Transverse colon (tissue), 4 donors: ENCODE measurements around the gene TDRD7. TPM values are rescaled to one million over a fixed set of nuclear protein-coding genes. Genes with fewer than 3 reads are reported as not detected.

ENCODE experiments used
- DNase-seq: peaks from one replicate; pipeline ENCODE4 v3.0.0-alpha.2; 2019
- H3K27ac ChIP-seq, 4 donors: fragments of 200-600 bp; sonication (generic); 2 replicates each; pipeline ENCODE4 v1.5.1; 2016 to 2018; ENCODE audit warnings: inconsistent platforms in 4 of 4
- H3K27me3 ChIP-seq: fragments of 200-600 bp; sonication (generic); 2 replicates; pipeline ENCODE4 v1.5.1; 2017; ENCODE audit warnings: inconsistent platforms
- H3K36me3 ChIP-seq, 4 donors: fragments of 200-600 bp; sonication (generic); 2 replicates each; pipeline ENCODE4 v1.5.1; 2017 to 2019; ENCODE audit warnings: inconsistent platforms in 4 of 4
- H3K4me1 ChIP-seq, 4 donors: fragments of 200-600 bp; sonication (generic); 2 replicates each; pipeline ENCODE4 v1.5.1; 2017 to 2020; ENCODE audit warnings: inconsistent platforms in 4 of 4
- H3K4me3 ChIP-seq, 4 donors: fragments of 200-600 bp; sonication (generic); 1 replicate in 1 of 4; 2 replicates in 3 of 4; pipeline versions ENCODE4 v1.5.1 to v1.6.1; 2017 to 2019; ENCODE audit warnings: inconsistent platforms in 4 of 4
- H3K9me3 ChIP-seq, 2 donors: fragments of 200-600 bp; sonication (generic); 2 replicates each; pipeline ENCODE4 v1.5.1; 2017 to 2019; ENCODE audit warnings: inconsistent platforms in 2 of 2
- CTCF ChIP-seq, 5 experiments: fragments of 200-600 bp in 3 of 5; fragments of 450-650 bp in 2 of 5; sonication (generic) in 3 of 5; IDR thresholded peaks; 1 replicate in 2 of 5; 2 replicates in 3 of 5; pipeline ENCODE4 v1.5.1; 2016 to 2017; ENCODE audit warnings: antibody characterized with exemption in 5 of 5, inconsistent platforms in 3 of 5, mild to moderate bottlenecking in 2 of 5, moderate library complexity in 1 of 5
- EP300 ChIP-seq: sonication (generic); formaldehyde crosslinking; IDR thresholded peaks from one replicate; pipeline ENCODE4 v1.6.1; 2017; ENCODE audit warnings: antibody characterized with exemption, low read depth
- POLR2A ChIP-seq: fragments of 450-650 bp; IDR thresholded peaks from one replicate; pipeline ENCODE4 v1.6.1; 2016; ENCODE audit warnings: antibody characterized with exemption, mild to moderate bottlenecking, moderate library complexity
- POLR2AphosphoS5 ChIP-seq, 3 donors: sonication (generic); formaldehyde crosslinking; IDR thresholded peaks; one replicate each; pipeline ENCODE4 v1.6.1; 2016; ENCODE audit warnings: antibody characterized with exemption in 3 of 3
- WGBS, 2 donors: methylation state at CpG; one replicate each; pipeline ENCODE4 v1.1.5; 2018; ENCODE audit warnings: low coverage in 1 of 2; 5-methylcytosine and 5-hydroxymethylcytosine counted together
- in situ Hi-C, 4 donors: fragments of 200-750 bp; cut with MboI; loops; one replicate each; pipeline versions ENCODE4 v1.15.0 to v1.15.1; 2017; ENCODE audit warnings: low sequenced_read_pairs in 3 of 4, low pct_ligation_motif_present in 1 of 4, low pct_unique_long_range_greater_than_20kb in 1 of 4
- intact Hi-C: fragments of 100-400 bp; cut with DNase I; formaldehyde crosslinking; loops from one replicate; pipeline ENCODE4 v1.15.1; 2023; ENCODE audit warnings: low total_unique reads
- total RNA-seq, 4 donors: library from RNA; depleted of rRNA; stranded (reverse); fragments of >200 nt; gene quantifications; one replicate each; pipeline ENCODE4 v1.1.0, GENCODE V29; 2016

TDRD7 gene
- total RNA-seq, 4 donors from 2014 or later: 15.0 to 47.4 (median 31.4) TPM

GRCh38 chr9:97403746-97404316 is 8.1 kb upstream of the TDRD7 start:
- in situ Hi-C loops: no loop called here
- no peaks in the 10 kb centered on the region for H3K27me3 ChIP-seq
- TF ChIP-seq CTCF (IDR thresholded peaks at IDR 0.05) (no peak), POLR2AphosphoS5 (IDR thresholded peaks at IDR 0.05) (no peak), POLR2A (no peak), EP300 (no peak)
- WGBS, 2 donors: 96% methylated on average over 4 of the region's 4 CpGs
- no peaks in the 10 kb centered on the region for H3K36me3 ChIP-seq
- DNase-seq: no peak
- intact Hi-C loops: no loop called here
- peaks cover 0 to 36% (median 19%) of the 10 kb centered on the region in 4 donors for H3K4me1 ChIP-seq
- H3K27ac ChIP-seq: no peak overlapping the region
- H3K4me3 ChIP-seq: no peak overlapping the region
- H3K9me3 ChIP-seq: peaks cover 5 to 18% of the 10 kb centered on the region in 2 donors

- Histone ChIP-seq H3K36me3 (no peaks in the 10 kb centered on the region), H3K4me1 (peaks cover 0 to 34% (median 19%) of the 10 kb centered on the region in 4 donors), H3K4me3 (no peak overlapping the region), H3K27ac (peak overlapping the region; percentile 80 to 88 (median 84)), H3K9me3 (peaks cover 5 to 18% of the 10 kb centered on the region in 2 donors), H3K27me3 (no peaks in the 10 kb centered on the region)
- intact Hi-C loops: loop anchor here (5.0 kb wide), 1 partner anchor 207 kb away; no protein-coding TSS in a partner anchor
- no peak for DNase-seq
- in situ Hi-C loops: no loop called here
- no peak for TF ChIP-seq POLR2A
- TF ChIP-seq EP300: no peak
- TF ChIP-seq POLR2AphosphoS5 (IDR thresholded peaks at IDR 0.05): no peak
- TF ChIP-seq CTCF (IDR thresholded peaks at IDR 0.05): no peak
- WGBS, 2 donors: 31 to 33% methylated on average over 2 of the region's 2 CpGs
Observed at GRCh38 chr9:97405551-97405950, 6.3 kb upstream of the TDRD7 start.

GRCh38 chr9:97406620-97407177 is 5.2 kb upstream of the TDRD7 start:
- TF ChIP-seq EP300: no peak
- no peak for TF ChIP-seq POLR2AphosphoS5 (IDR thresholded peaks at IDR 0.05)
- TF ChIP-seq POLR2A: no peak
- TF ChIP-seq CTCF (IDR thresholded peaks at IDR 0.05): no peak
- no peak for DNase-seq
- Histone ChIP-seq H3K4me3 (peak overlapping the region in 1 of 4 donors; percentile 16), H3K27me3 (no peaks in the 10 kb centered on the region), H3K9me3 (peaks cover 5 to 18% of the 10 kb centered on the region in 2 donors), H3K36me3 (no peaks in the 10 kb centered on the region), H3K27ac (peak overlapping the region; percentile 80 to 88 (median 84)), H3K4me1 (peaks cover 0 to 39% (median 21%) of the 10 kb centered on the region in 4 donors)
- intact Hi-C loops: loop anchor here (5.0 kb wide), 1 partner anchor 206 kb away; no protein-coding TSS in a partner anchor
- in situ Hi-C loops: no loop called here
- 31 to 43% methylated on average over 2 to 3 of the region's 3 CpGs for WGBS, 2 donors

GRCh38 chr9:97408562-97408961 is 3.3 kb upstream of the TDRD7 start:
- intact Hi-C loops: loop anchor here (5.0 kb wide), 1 partner anchor 204 kb away; no protein-coding TSS in a partner anchor
- Histone ChIP-seq H3K9me3 (peaks cover 5 to 10% of the 10 kb centered on the region in 2 donors), H3K36me3 (no peaks in the 10 kb centered on the region), H3K27ac (no peak overlapping the region), H3K27me3 (no peaks in the 10 kb centered on the region), H3K4me3 (no peak overlapping the region), H3K4me1 (peaks cover 10 to 49% (median 29%) of the 10 kb centered on the region in 4 donors)
- TF ChIP-seq EP300 (no peak), CTCF (IDR thresholded peaks at IDR 0.05) (no peak), POLR2A (no peak), POLR2AphosphoS5 (IDR thresholded peaks at IDR 0.05) (no peak)
- 81 to 88% methylated on average over 4 of the region's 4 CpGs for WGBS, 2 donors
- in situ Hi-C loops: no loop called here
- no peak for DNase-seq
